IMR-90 (cell line): ENCODE results near the gene CNTFR. TPM values are rescaled to one million over a fixed set of nuclear protein-coding genes. Genes with fewer than 3 reads are reported as not detected.
A peak's percentile ranks its signal among the peaks of the same experiment; 100 is the strongest.

ENCODE experiments used
- ATAC-seq: fragments of 200-7000 bp; cut with Tn5 transposase; 2 replicates; pipeline ENCODE4 v1.9.1; 2020; ENCODE audit warnings: low read depth, mild to moderate bottlenecking, moderate library complexity
- BruUV-seq: library from RNA; stranded (reverse); fragments of 400-500 nt; replicated peaks from 2 replicates; lab custom pipeline; 2021; lab: Mats Ljungman, UMichigan
- CTCF ChIA-PET: fragments of 300-600 bp; formaldehyde crosslinking; extraction: SDS; loops from one replicate; lab custom pipeline; 2021; ENCODE audit warnings: antibody characterized with exemption; lab: Yijun Ruan, JAX
- POLR2A ChIA-PET: fragments of 300-600 bp; sonication (Branson Sonifier 250); formaldehyde crosslinking; loops from one replicate; lab custom pipeline; 2022; ENCODE audit warnings: antibody characterized with exemption; ENCODE audit not compliant: unreplicated experiment; lab: Charles Lee
- DNase-seq: peaks from one replicate; pipeline ENCODE4 v3.0.0; 2013
- H2AFZ ChIP-seq: replicated peaks from 2 replicates; pipeline ENCODE3; 2013; ENCODE audit warnings: low read length, mild to moderate bottlenecking; ENCODE audit not compliant: poor library complexity
- H2AK5ac ChIP-seq: 2 replicates; pipeline ENCODE4 v1.6.1; 2013; ENCODE audit warnings: low read depth, low read length, inconsistent platforms
- H2AK9ac ChIP-seq: replicated peaks from 2 replicates; pipeline ENCODE3; 2013; ENCODE audit warnings: mild to moderate bottlenecking, low read depth, low read length, moderate library complexity; ENCODE audit not compliant: poor library complexity
- H2BK120ac ChIP-seq: 2 replicates; pipeline ENCODE4 v1.6.1; 2013; ENCODE audit warnings: low read depth, low read length, inconsistent platforms
- H2BK15ac ChIP-seq: 3 replicates; pipeline ENCODE4 v1.6.1; 2013; ENCODE audit warnings: low read depth, low read length, inconsistent platforms
- H2BK20ac ChIP-seq: 2 replicates; pipeline ENCODE4 v1.6.1; 2013; ENCODE audit warnings: low read depth, mild to moderate bottlenecking, inconsistent platforms, low read length, moderate library complexity
- H2BK5ac ChIP-seq: 2 replicates; pipeline ENCODE4 v1.6.1; 2013; ENCODE audit warnings: mild to moderate bottlenecking, low read depth, low read length, inconsistent platforms; ENCODE audit not compliant: poor library complexity, severe bottlenecking
- H3K14ac ChIP-seq: replicated peaks from 2 replicates; pipeline ENCODE4 v1.6.1; 2013; ENCODE audit warnings: low read depth, low read length, inconsistent platforms
- H3K18ac ChIP-seq: 2 replicates; pipeline ENCODE4 v1.6.1; 2013; ENCODE audit warnings: low read depth, low read length, control low read depth
- H3K23ac ChIP-seq: 2 replicates; pipeline ENCODE4 v1.6.1; 2013; ENCODE audit warnings: low read depth, low read length, inconsistent platforms
- H3K27ac ChIP-seq: 2 replicates; pipeline ENCODE4 v1.5.1; 2013; ENCODE audit warnings: mild to moderate bottlenecking, control low read depth, low read length; ENCODE audit not compliant: insufficient read depth
- H3K27me3 ChIP-seq: 2 replicates; pipeline ENCODE4 v1.6.1; 2013; ENCODE audit warnings: low read length; ENCODE audit not compliant: control insufficient read depth, insufficient read depth
- H3K36me3 ChIP-seq: 2 replicates; pipeline ENCODE4 v1.6.1; 2013; ENCODE audit warnings: low read length, mixed read lengths; ENCODE audit not compliant: control insufficient read depth, insufficient read depth
- H3K4ac ChIP-seq: 2 replicates; pipeline ENCODE4 v1.6.1; 2013; ENCODE audit warnings: low read depth, low read length, inconsistent platforms
- H3K4me1 ChIP-seq: 2 replicates; pipeline ENCODE4 v1.6.1; 2013; ENCODE audit warnings: low read length, mixed read lengths; ENCODE audit not compliant: control insufficient read depth, insufficient read depth
- H3K4me2 ChIP-seq: 2 replicates; pipeline ENCODE4 v1.6.1; 2013; ENCODE audit warnings: low read depth, mild to moderate bottlenecking, control low read depth, low read length, moderate library complexity
- H3K4me3 ChIP-seq: 2 replicates; pipeline ENCODE4 v1.5.1; 2013; ENCODE audit warnings: low read depth, mild to moderate bottlenecking, control low read depth, low read length, moderate library complexity; ENCODE audit not compliant: insufficient read depth
- H3K56ac ChIP-seq: 2 replicates; pipeline ENCODE4 v1.6.1; 2013; ENCODE audit warnings: low read length, inconsistent platforms; ENCODE audit not compliant: insufficient read depth; ENCODE audit errors: extremely low read depth
- H3K79me1 ChIP-seq, 2 experiments: 2 replicates each; pipeline ENCODE4 v1.6.1; 2013; ENCODE audit warnings: low read length in 2 of 2, inconsistent platforms in 1 of 2, low read depth in 1 of 2
- H3K9ac ChIP-seq: 2 replicates; pipeline ENCODE4 v1.6.1; 2013; ENCODE audit warnings: low read depth, low read length, control low read depth
- H3K9me1 ChIP-seq: 2 replicates; pipeline ENCODE4 v1.6.1; 2013; ENCODE audit warnings: low read length, inconsistent platforms; ENCODE audit not compliant: insufficient read depth
- H3K9me3 ChIP-seq: 2 replicates; pipeline ENCODE4 v1.6.1; 2013; ENCODE audit warnings: low read length; ENCODE audit not compliant: control insufficient read depth, insufficient read depth
- H4K20me1 ChIP-seq: 2 replicates; pipeline ENCODE4 v1.6.1; 2013; ENCODE audit warnings: low read length, inconsistent platforms; ENCODE audit not compliant: insufficient read depth
- H4K5ac ChIP-seq: 2 replicates; pipeline ENCODE4 v1.6.1; 2013; ENCODE audit warnings: mild to moderate bottlenecking, low read depth, low read length, control low read depth
- H4K8ac ChIP-seq, 2 experiments: 2 replicates each; pipeline ENCODE4 v1.6.1; 2013; ENCODE audit warnings: low read depth in 2 of 2, low read length in 2 of 2, control low read depth in 1 of 2, inconsistent platforms in 1 of 2
- H4K91ac ChIP-seq: 2 replicates; pipeline ENCODE4 v1.6.1; 2013; ENCODE audit warnings: low read depth, low read length, inconsistent platforms; ENCODE audit not compliant: insufficient read depth
- BHLHE40 ChIP-seq: fragments of 150-350 bp; IDR thresholded peaks from 2 replicates; pipeline ENCODE4 v1.6.1; 2016; ENCODE audit warnings: mild to moderate bottlenecking, low read depth, low read length
- CEBPB ChIP-seq: IDR thresholded peaks from 2 replicates; pipeline ENCODE4 v1.6.1; 2012; ENCODE audit warnings: low read depth, low read length, improper control_type of control experiment
- CHD1 ChIP-seq: IDR thresholded peaks from 2 replicates; pipeline ENCODE4 v1.6.1; 2012; ENCODE audit warnings: low read depth, low read length, improper control_type of control experiment
- FOS ChIP-seq: fragments of 150-350 bp; IDR thresholded peaks from 2 replicates; pipeline ENCODE4 v1.6.1; 2016; ENCODE audit warnings: low read depth, low read length
- MAFK ChIP-seq: IDR thresholded peaks from 2 replicates; pipeline ENCODE4 v1.6.1; 2012; ENCODE audit warnings: low read depth, low read length, improper control_type of control experiment
- MXI1 ChIP-seq: IDR thresholded peaks from 2 replicates; pipeline ENCODE4 v1.6.1; 2012; ENCODE audit warnings: low read depth, mild to moderate bottlenecking, low read length, moderate library complexity, borderline replicate concordance
- POLR2A ChIP-seq: IDR thresholded peaks from 2 replicates; pipeline ENCODE4 v1.6.1; 2012; ENCODE audit warnings: mild to moderate bottlenecking, low read depth, low read length
- RAD21 ChIP-seq: IDR thresholded peaks from 2 replicates; pipeline ENCODE4 v1.6.1; 2012; ENCODE audit warnings: low read length, improper control_type of control experiment
- RFX5 ChIP-seq: IDR thresholded peaks from 2 replicates; pipeline ENCODE4 v1.8.0; 2012; ENCODE audit warnings: low read depth, mild to moderate bottlenecking, low read length, moderate library complexity
- SMC3 ChIP-seq: fragments of 150-350 bp; IDR thresholded peaks from 2 replicates; pipeline ENCODE4 v1.6.1; 2016; ENCODE audit warnings: low read depth, mild to moderate bottlenecking, antibody characterized with exemption, low read length, moderate library complexity
- USF2 ChIP-seq: fragments of 150-350 bp; IDR thresholded peaks from 2 replicates; pipeline ENCODE4 v1.6.1; 2017; ENCODE audit warnings: mild to moderate bottlenecking, antibody characterized with exemption, low read length, low read depth
- WGBS, 2 experiments: methylation state at CpG; one replicate each; pipeline versions ENCODE4 v1.1.5 to v1.1.7; 2013; ENCODE audit warnings: missing lambda C conversion rate in 2 of 2; ENCODE audit not compliant: insufficient read length in 1 of 2; ENCODE audit errors: extremely low coverage in 2 of 2; 5-methylcytosine and 5-hydroxymethylcytosine counted together
- dilution Hi-C: fragments of 300-500 bp; cut with HindIII; formaldehyde crosslinking; loops from one replicate; pipeline ENCODE4 v1.14.3; 2018; ENCODE audit warnings: low sequenced_read_pairs; ENCODE audit not compliant: unreplicated experiment
- in situ Hi-C: fragments of 300-500 bp; cut with MboI; formaldehyde crosslinking; loops from 3 replicates; pipeline ENCODE4 v1.14.3; 2019; ENCODE audit warnings: low sequenced_read_pairs, inconsistent platforms, mixed read lengths
- intact Hi-C: fragments of 100-400 bp; cut with micrococcal nuclease; formaldehyde crosslinking; loops from 2 replicates; pipeline ENCODE4 v1.10.0; 2022
- polyA plus RNA-seq, 3 experiments: library from polyadenylated mRNA; depleted of rRNA; stranded (reverse); fragments of >200 nt; gene quantifications; 2 replicates each; pipeline ENCODE4 v1.2.3, GENCODE V29; 2012; ENCODE audit warnings: low replicate concordance in 1 of 3
- total RNA-seq: library from RNA; depleted of rRNA; stranded (reverse); fragments of >200 nt; gene quantifications from 2 replicates; pipeline ENCODE4 v1.2.3, GENCODE V29; 2012
- TF ChIP-seq, protein P1 (sequence below): fragments of 150-350 bp; IDR thresholded peaks from 2 replicates; pipeline ENCODE4 v1.6.1; 2016; ENCODE audit warnings: low read depth, mild to moderate bottlenecking, low read length, moderate library complexity, borderline replicate concordance
- TF ChIP-seq, protein P2 (sequence below): conservative IDR thresholded peaks from 2 replicates; pipeline ENCODE4 v1.5.1; 2012; ENCODE audit warnings: mild to moderate bottlenecking, low read depth, low read length, improper control_type of control experiment

Gene CNTFR
- total and polyA plus RNA-seq, 2 of the 4 experiments (the other 2 are of a cell fraction) = not detected

GRCh38 chr9:34546834-34547827, 42.4 kb downstream of the CNTFR start:
- H3K4ac ChIP-seq = no peak overlapping the region
- BruUV-seq = no TSS peak
- peak; percentile 76 for ATAC-seq
- TF ChIP-seq USF2 = peak; percentile 73
- TF ChIP-seq FOS = no peak
- no peak for TF ChIP-seq CHD1
- TF ChIP-seq MXI1 = no peak
- no peak for TF ChIP-seq MAFK
- TF ChIP-seq RFX5 = no peak
- TF ChIP-seq, protein P1, sequence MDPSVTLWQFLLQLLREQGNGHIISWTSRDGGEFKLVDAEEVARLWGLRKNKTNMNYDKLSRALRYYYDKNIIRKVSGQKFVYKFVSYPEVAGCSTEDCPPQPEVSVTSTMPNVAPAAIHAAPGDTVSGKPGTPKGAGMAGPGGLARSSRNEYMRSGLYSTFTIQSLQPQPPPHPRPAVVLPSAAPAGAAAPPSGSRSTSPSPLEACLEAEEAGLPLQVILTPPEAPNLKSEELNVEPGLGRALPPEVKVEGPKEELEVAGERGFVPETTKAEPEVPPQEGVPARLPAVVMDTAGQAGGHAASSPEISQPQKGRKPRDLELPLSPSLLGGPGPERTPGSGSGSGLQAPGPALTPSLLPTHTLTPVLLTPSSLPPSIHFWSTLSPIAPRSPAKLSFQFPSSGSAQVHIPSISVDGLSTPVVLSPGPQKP = no peak
- peak; percentile 59 for TF ChIP-seq SMC3
- TF ChIP-seq, protein P2, sequence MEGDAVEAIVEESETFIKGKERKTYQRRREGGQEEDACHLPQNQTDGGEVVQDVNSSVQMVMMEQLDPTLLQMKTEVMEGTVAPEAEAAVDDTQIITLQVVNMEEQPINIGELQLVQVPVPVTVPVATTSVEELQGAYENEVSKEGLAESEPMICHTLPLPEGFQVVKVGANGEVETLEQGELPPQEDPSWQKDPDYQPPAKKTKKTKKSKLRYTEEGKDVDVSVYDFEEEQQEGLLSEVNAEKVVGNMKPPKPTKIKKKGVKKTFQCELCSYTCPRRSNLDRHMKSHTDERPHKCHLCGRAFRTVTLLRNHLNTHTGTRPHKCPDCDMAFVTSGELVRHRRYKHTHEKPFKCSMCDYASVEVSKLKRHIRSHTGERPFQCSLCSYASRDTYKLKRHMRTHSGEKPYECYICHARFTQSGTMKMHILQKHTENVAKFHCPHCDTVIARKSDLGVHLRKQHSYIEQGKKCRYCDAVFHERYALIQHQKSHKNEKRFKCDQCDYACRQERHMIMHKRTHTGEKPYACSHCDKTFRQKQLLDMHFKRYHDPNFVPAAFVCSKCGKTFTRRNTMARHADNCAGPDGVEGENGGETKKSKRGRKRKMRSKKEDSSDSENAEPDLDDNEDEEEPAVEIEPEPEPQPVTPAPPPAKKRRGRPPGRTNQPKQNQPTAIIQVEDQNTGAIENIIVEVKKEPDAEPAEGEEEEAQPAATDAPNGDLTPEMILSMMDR = peak; percentile 60
- peak; percentile 64 for TF ChIP-seq RAD21
- no peak for TF ChIP-seq CEBPB
- no peak for TF ChIP-seq POLR2A
- TF ChIP-seq BHLHE40 = peak; percentile 98

More at GRCh38 chr9:34546834-34547827, 42.4 kb downstream of the CNTFR start:
- H2AK9ac ChIP-seq = peak overlapping the region; percentile 14
- peak overlapping the region; percentile 68 for H2AFZ ChIP-seq
- H4K5ac ChIP-seq = no peak overlapping the region
- no peak overlapping the region for H2AK5ac ChIP-seq
- ChIA-PET CTCF (interaction anchor here (0.8 to 2.6 kb wide), 15 partner anchors 8 to 104 kb away, joined by 3 to 35 read pairs (median 4); no protein-coding TSS in a partner anchor), POLR2A (no interaction called here)
- H3K4me3 ChIP-seq = no peak overlapping the region
- in situ Hi-C loops (no loop called here), dilution Hi-C loops (no loop called here), intact Hi-C loops (loop anchor here (1.0 to 5.0 kb wide), 3 partner anchors 110 to 215 kb away; no protein-coding TSS in a partner anchor)
- H3K18ac ChIP-seq = no peak overlapping the region
- DNase-seq = peak; percentile 70
- H3K14ac ChIP-seq = no peak overlapping the region
- H4K8ac ChIP-seq = no peak overlapping the region
- H3K9ac ChIP-seq = no peak overlapping the region
- H3K27ac ChIP-seq = no peak overlapping the region
- WGBS, 2 experiments = 61% methylated on average over 12 of the region's 16 CpGs; no CpG with 5 or more reads in 1 of the 2 experiments
- H4K20me1 ChIP-seq = no peaks in the 10 kb centered on the region
- no peak overlapping the region for H4K91ac ChIP-seq
- H3K4me2 ChIP-seq = no peak overlapping the region
- no peak overlapping the region for H2BK120ac ChIP-seq
- no peaks in the 10 kb centered on the region for H3K79me1 ChIP-seq
- no peak overlapping the region for H3K56ac ChIP-seq
- H3K9me1 ChIP-seq = peaks cover 3% of the 10 kb centered on the region; the same call in 1 of the 2 replicates
- no peaks in the 10 kb centered on the region for H3K4me1 ChIP-seq
- no peak overlapping the region for H2BK20ac ChIP-seq
- no peaks in the 10 kb centered on the region for H3K36me3 ChIP-seq
- no peak overlapping the region for H3K23ac ChIP-seq
- peaks cover 25% of the 10 kb centered on the region; the same call in 1 of the 2 replicates for H3K27me3 ChIP-seq
- no peak overlapping the region for H2BK5ac ChIP-seq
- H2BK15ac ChIP-seq = no peak overlapping the region
- no peaks in the 10 kb centered on the region for H3K9me3 ChIP-seq
